HG03342 (cell line): ENCODE results near the gene FILIP1.

ENCODE experiments used
- ATAC-seq: cut with Tn5 transposase; IDR thresholded peaks from one replicate; pipeline ENCODE4 v1.9.1; 2021; ENCODE audit warnings: mild to moderate bottlenecking, moderate library complexity; ENCODE audit not compliant: unreplicated experiment

Gene FILIP1

GRCh38 chr6:75497994-75498393, 4.4 kb upstream of the FILIP1 start:
- no peak for ATAC-seq

DNA sequence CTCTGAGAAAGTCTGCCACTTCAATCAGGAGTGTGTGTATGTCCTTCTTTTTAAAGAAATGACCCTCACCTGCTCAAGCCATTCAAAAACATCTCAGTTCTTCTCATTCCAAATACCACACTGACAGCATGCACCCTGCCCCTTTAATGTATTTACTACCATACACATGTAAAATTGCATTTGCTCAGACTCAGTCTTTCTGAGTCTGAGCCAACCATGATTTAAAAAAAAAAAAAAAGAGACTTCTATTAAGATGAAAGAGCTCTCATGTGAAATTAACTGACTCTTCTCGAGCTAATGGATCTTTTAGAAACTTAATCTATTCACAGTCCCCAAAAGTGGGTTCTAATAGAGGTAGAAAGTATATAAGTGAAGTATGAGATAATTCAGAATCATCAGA, 1.4 kb upstream of the FILIP1 start:
- no peak for ATAC-seq

GRCh38 chr6:75494290-75494689, 690 bp upstream of the FILIP1 start:
- ATAC-seq = no peak

DNA sequence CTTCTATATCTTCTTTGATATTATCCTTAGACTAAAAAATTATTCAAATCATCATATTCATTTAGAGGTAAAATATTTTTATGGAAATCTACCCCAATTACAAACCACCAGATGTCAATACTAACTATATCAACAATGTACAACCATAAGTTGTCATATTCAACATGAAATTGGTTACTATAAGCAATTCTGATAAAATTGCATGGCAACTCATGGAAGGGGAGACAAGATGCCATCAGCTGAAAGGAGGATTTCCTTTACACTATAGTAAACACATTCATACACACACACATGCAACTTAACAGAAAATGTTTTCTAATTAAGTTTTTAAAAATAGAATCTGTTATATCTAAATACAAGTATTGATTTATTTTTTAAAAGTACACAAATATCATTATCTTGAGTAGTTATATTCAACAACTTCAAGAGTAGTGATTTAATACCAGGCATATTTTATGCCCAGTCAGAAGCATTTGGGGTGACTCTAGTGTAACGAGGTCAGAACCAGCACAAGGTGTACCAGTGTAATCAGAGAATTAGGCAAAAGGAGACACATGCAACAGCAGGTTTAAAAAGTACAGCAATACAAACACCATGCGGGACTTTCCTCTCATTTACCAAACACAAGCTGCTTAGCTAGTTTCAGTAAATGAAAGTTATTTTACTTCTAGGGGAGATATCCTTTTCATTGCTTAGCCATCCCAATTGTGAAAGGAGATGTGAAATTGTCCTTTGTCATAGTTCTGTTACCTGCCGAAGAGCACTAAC, 1.0 kb downstream of the FILIP1 start:
- ATAC-seq = peak; percentile 25

DNA sequence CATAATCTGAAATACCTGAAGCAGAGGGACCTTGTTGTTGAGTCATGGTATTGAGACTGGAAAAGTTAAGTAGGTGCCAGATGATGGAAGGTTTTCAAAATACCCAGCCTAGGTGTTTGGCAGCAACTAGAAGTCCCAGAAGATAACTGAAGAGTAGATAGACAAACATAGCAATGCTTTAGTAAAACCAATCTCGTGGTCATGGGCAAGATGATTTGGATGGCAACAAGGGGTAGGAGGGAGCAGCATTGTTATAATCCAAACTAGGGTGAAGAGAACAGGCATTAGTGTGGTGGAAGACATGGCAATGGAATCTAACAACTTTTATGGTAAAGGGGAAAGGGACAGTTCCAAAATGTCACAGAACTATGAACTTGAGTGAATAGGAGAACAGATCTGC, 2.3 kb downstream of the FILIP1 start:
- no peak for ATAC-seq

DNA sequence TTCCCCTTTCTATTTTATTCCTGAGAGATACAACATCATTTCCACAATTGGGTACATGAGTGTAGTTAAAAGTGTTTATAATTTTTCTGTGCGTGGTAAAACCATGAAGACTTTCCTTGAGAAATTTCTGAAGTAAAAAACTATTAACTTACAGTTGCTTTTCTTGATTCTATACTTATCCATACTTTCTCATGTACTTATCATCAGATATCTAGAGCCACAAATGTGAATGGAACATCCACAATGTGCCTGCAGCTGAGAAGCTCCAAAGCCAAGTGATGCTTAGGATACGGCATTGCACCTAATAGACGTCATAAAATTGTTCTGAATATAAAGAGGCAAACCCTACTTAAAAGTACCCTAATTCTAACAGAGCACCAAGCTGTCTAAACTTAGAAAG, 2.9 kb downstream of the FILIP1 start:
- no peak for ATAC-seq

DNA sequence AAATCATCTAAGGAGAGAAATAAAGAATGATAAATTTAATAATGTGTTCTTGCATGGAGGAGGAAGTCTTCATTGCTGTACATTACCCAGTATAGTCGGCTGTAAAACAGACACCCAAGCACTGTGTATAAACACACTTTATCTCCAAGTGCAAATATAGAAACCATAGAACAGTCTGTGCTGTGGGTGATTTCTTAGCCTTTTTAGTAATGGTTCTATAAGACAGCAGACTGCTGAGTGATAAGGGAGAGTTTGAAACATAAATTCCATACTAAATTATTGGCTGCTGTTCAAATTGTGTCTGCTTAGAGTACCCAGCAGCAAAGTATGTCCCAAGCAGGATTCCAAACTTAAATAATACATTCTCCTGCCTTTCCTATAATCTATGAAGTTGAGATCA, 4.6 kb downstream of the FILIP1 start:
- ATAC-seq = no peak

GRCh38 chr6:75488033-75488432, 5.6 kb downstream of the FILIP1 start:
- ATAC-seq = no peak

DNA sequence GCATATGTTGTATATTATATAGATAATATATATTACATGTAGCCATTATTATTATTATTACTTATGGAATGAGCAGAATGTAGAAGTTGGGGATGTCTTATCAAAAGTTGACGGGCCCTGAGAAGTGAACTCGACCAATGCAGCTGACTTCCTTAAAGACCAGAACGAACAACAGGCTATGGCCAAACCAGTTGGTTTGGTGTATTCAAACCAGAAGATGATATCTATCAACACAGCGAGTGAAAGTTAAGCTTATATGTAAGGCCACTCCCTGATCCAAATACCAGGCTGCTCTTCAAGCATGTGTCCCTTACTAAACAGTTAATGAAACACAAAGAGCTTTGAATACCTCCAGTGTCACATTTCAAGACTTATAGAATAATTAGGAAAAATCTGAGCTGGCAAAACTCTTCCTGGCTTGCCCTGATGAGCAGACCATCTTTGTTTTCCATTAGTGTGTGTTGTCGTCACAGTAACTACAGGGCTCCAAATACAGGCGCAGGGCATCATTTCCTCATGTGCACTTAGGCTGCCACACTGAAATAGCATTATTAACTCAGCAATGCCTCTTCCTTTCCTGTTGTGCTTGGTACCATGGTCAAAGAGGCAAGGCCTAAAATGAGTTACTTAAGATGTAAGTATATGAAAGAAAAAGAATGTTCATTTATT, 6.6 kb downstream of the FILIP1 start:
- ATAC-seq = no peak

DNA sequence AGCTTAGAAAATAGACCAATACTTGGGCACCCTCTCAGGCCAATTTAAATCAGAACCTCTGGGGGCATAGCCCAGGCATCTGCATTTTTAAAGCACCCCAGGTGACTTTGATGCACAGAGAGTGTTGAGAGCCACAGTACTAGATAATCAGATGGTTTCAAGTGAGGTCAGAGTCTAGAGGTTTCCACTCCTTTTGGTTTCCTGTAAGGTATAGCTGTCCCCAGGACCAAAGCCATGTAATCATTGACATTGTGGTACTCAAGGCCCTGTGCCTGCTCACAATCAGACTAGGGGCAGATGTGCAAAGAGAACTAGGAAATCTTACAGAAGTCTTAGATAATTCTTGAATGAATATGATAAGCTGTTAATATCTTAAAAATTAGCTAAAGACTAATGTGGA, 9.1 kb downstream of the FILIP1 start:
- peak; percentile 94 for ATAC-seq

GRCh38 chr6:75483136-75483952, 10.3 kb downstream of the FILIP1 start:
- no peak for ATAC-seq

GRCh38 chr6:75481936-75482593, 11.5 kb downstream of the FILIP1 start:
- ATAC-seq = no peak

DNA sequence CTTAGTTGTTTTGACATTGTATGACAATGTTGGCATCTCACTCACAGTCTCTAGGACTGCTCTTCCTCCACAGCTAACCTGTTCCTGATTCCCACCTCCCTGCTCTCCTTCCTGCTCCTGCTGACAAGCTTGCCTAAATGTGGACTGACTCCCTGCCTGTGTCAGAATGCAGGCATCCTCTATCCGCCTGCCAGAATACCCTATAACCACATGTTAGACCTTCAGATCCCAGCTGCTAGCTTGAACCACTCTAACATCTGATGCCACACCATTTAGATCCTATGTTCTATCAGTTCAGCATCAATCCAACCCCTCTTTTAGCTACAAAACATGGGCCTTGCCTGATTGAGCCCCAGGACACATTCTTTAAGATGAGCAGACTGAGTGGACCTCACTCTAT, 12.2 kb downstream of the FILIP1 start:
- ATAC-seq = no peak

- no peak for ATAC-seq
Measured at GRCh38 chr6:75480425-75480824, 13.2 kb downstream of the FILIP1 start.

GRCh38 chr6:75479712-75480111, 13.9 kb downstream of the FILIP1 start:
- ATAC-seq = no peak

DNA sequence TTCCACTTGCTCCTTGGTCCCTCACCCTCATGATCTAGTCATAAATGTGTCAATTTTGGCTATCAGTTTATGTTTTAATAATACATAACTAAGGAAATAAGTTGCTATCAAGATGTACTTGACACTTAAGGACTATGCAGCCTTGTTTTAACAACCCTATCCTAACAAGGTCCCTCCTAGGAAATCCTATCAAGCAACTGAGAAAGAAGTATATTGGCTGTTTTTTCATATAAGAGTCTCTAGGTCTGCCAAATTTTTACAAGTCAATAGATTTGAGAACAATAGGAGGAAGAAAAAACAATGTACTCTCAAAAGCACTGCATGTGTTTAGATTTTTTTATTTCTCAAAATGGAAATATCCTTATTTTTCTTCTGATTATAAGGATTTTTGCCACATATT, 14.7 kb downstream of the FILIP1 start:
- no peak for ATAC-seq

GRCh38 chr6:75472885-75473284, 20.7 kb downstream of the FILIP1 start:
- no peak for ATAC-seq

- no peak for ATAC-seq
Measured at GRCh38 chr6:75467966-75468365, 25.6 kb downstream of the FILIP1 start.

DNA sequence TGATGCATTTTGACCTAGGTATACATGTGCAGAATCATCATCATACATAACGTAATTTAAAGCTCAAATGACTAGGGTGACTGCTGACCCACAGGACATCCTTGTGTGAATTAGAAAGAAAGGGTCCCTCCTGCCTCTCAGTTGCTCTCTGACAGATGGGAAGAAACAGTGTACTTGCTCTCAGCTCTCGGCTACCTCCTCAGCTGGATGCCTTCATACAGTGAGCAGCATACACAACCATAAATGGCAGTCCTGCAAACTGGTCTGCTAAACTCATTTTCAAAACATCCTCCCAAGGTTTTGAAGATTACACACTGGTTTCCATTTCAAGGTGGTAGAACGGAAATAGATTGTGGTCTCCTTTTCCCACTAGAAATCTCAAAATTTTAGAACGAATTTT, 26.3 kb downstream of the FILIP1 start:
- no peak for ATAC-seq

DNA sequence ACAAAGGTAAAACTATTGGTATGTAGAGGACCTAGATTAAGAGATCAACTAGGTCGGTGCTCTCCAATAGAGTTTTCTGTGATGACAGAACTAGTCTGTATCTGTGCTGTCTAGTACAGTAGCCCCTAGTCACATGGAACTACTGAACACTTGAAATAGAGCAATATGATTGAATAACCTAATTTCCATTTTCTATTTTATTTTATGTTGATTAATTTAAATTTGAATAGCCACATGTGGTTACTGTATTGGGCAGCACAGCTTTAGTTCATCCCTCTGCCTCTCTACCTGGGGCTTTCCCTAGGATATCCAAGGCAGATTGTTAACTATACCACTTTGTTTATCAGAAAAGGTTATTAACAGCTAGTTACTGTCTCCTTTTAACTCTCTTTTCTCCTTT, 27.0 kb downstream of the FILIP1 start:
- ATAC-seq = no peak

DNA sequence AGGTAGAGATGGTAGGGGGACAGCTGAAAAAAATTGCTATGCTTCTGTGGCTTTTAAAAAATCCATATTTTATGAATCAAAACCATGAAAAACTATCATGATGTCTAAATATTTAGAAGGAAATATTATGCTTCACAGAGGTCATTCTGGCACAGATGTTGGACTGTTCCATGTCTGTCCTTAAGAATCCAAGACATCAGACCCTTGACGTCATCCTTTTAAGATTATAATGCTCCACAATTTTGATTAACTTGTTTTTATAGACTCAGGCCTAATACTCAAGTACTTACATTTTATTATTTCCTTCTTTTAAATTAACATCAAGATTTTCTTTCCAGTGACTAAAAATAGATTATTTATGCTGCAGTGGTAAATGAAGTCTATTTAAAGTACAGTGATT, 29.7 kb downstream of the FILIP1 start:
- no peak for ATAC-seq
